Fibroblast of lung (primary cell): Measurements from ENCODE around the gene DDX27.

Experiments used
- EZH2 ChIP-seq: IDR thresholded peaks from 2 replicates; pipeline ENCODE4 v1.5.1; 2012; ENCODE audit warnings: low read length, control low read depth, mild to moderate bottlenecking; ENCODE audit errors: missing control alignments
- TF ChIP-seq, protein P1 (sequence below), 2 donors: IDR thresholded peaks in 1 of 2; conservative IDR thresholded peaks in 1 of 2; 1 replicate in 1 of 2; 2 replicates in 1 of 2; pipeline ENCODE4 v1.5.1; 2011 to 2012; ENCODE audit warnings: low read length in 2 of 2, control low read depth in 1 of 2, inconsistent platforms in 1 of 2, low read depth in 1 of 2, mild to moderate bottlenecking in 1 of 2

DNA sequence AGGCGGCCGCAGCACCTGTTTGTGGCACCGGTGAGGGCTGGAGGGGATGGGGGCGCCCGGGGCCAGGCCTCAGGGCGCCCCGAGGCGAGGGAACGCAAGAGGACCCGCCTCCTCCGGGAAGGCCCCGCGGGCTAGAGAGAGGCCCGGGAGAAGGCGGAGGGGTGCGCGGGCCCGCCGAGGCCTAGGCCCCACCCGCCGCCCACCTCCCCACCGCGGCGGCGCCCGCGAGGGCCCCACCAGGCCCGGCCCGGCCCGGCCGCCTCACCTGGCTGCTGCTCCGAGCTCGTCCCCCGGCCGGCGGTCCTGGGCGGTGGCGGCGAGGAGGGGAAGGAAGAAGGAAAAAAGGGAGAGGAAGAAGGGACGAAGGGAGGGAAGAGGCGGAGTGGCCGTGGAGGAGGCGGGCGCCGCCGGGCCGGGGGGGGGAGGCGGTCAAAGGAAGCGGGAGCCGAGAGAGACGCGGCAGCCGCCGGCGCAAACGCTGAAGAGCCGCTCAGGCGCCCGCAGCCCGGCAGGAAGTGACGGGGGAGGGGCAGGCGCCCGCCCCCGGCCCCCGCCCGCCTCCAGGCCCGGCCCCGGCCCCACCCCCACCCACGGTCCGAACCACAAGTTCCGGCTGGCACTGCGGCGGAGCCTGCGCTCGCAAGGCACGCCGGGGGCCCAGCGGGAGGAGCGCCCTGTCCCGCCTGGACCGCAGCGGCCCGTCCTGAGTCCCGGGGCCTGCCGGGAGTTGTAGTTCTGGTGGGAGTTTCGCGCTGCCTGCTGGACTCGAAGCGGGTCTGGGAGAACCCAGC lies 31.2 kb upstream of the DDX27 start, which contains the start of gene STAU1:
- TF ChIP-seq, protein P1, sequence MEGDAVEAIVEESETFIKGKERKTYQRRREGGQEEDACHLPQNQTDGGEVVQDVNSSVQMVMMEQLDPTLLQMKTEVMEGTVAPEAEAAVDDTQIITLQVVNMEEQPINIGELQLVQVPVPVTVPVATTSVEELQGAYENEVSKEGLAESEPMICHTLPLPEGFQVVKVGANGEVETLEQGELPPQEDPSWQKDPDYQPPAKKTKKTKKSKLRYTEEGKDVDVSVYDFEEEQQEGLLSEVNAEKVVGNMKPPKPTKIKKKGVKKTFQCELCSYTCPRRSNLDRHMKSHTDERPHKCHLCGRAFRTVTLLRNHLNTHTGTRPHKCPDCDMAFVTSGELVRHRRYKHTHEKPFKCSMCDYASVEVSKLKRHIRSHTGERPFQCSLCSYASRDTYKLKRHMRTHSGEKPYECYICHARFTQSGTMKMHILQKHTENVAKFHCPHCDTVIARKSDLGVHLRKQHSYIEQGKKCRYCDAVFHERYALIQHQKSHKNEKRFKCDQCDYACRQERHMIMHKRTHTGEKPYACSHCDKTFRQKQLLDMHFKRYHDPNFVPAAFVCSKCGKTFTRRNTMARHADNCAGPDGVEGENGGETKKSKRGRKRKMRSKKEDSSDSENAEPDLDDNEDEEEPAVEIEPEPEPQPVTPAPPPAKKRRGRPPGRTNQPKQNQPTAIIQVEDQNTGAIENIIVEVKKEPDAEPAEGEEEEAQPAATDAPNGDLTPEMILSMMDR (conservative IDR thresholded peaks at IDR 0.05 in 1 of 2, IDR thresholded peaks at IDR 0.05 in 1 of 2; ENCODE audit: low read depth in 1 of 2, low read length in 2 of 2) = no peak
- TF ChIP-seq EZH2 = no peak
